GM12878 (cell line): ENCODE data around the gene TNFAIP1. TPM values are rescaled to one million over a fixed set of nuclear protein-coding genes. Genes with fewer than 3 reads are reported as not detected.
A peak's percentile ranks its signal among the peaks of the same experiment; 100 is the strongest.

Experiments used
- CREM ChIP-seq: IDR thresholded peaks from 2 replicates; pipeline ENCODE4 v1.6.1; 2014; ENCODE audit warnings: antibody characterized with exemption, low read depth
- EGR1 ChIP-seq, 2 experiments: IDR thresholded peaks; 1 replicate in 1 of 2; 2 replicates in 1 of 2; pipeline ENCODE4 v1.6.1; 2011 to 2012; ENCODE audit warnings: low read depth in 2 of 2, low read length in 2 of 2, borderline replicate concordance in 1 of 2, mild to moderate bottlenecking in 1 of 2, moderate library complexity in 1 of 2
- IKZF2 ChIP-seq, 2 experiments: fragments of 450-650 bp; IDR thresholded peaks; 2 replicates each; pipeline ENCODE4 v1.6.1; 2017; ENCODE audit warnings: mild to moderate bottlenecking in 2 of 2, moderate library complexity in 2 of 2
- MYB ChIP-seq: fragments of 150-350 bp; IDR thresholded peaks from 2 replicates; pipeline ENCODE4 v1.6.1; 2014; ENCODE audit warnings: mild to moderate bottlenecking, low read depth, low read length, borderline replicate concordance
- NFXL1 ChIP-seq: fragments of 450-650 bp; IDR thresholded peaks from 2 replicates; pipeline ENCODE4 v1.6.1; 2017; ENCODE audit warnings: antibody characterized with exemption, mild to moderate bottlenecking, borderline replicate concordance
- SUPT20H ChIP-seq: IDR thresholded peaks from 2 replicates; pipeline ENCODE4 v1.6.1; 2011; ENCODE audit warnings: low read depth, mild to moderate bottlenecking, low read length, moderate library complexity, borderline replicate concordance; ENCODE audit not compliant: control insufficient read depth
- ZNF24 ChIP-seq: fragments of 450-650 bp; IDR thresholded peaks from 2 replicates; pipeline ENCODE4 v1.6.1; 2017; ENCODE audit warnings: antibody characterized with exemption, mild to moderate bottlenecking
- polyA plus RNA-seq, 11 experiments: library from polyadenylated mRNA; depleted of rRNA in 4 of 11; unstranded in 6 of 11; stranded (reverse) in 5 of 11; fragments of >200 nt; fragmentation: Nextera tagmentation in 4 of 11; fragmentation: Illumina TruSeq in 1 of 11; extraction: Ambion mirVana in 4 of 11; extraction: Trizol in 1 of 11; gene quantifications; 1 replicate in 1 of 11; 2 replicates in 10 of 11; pipeline versions ENCODE4 v1.2.1 to v1.2.3, GENCODE V29; 2011 to 2016; ENCODE audit warnings: inconsistent platforms in 2 of 11, missing spikeins in 2 of 11, low read depth in 1 of 11
- total RNA-seq, 4 experiments: library from RNA; depleted of rRNA in 3 of 4; stranded (reverse); fragments of >200 nt in 3 of 4; fragmentation: Illumina TruSeq in 1 of 4; extraction: Trizol in 1 of 4; gene quantifications; 2 replicates each; pipeline versions ENCODE4 v1.2.1 to v1.2.3, GENCODE V29; 2013 to 2021
- TF ChIP-seq, protein P1 (sequence below): fragments of 450-650 bp; IDR thresholded peaks from 2 replicates; pipeline ENCODE4 v1.6.1; 2014; ENCODE audit warnings: mild to moderate bottlenecking
- TF ChIP-seq, protein P2 (sequence below): fragments of 450-650 bp; formaldehyde crosslinking; IDR thresholded peaks from 2 replicates; pipeline ENCODE4 v1.4.0; 2020; ENCODE audit warnings: mild to moderate bottlenecking, moderate library complexity

TNFAIP1 gene
- total and polyA plus RNA-seq, 10 of the 15 experiments (the other 5 are each of a cell fraction or from before 2014, with no cell fraction given) = 1.8 to 16.9 (median 11.7) TPM

DNA sequence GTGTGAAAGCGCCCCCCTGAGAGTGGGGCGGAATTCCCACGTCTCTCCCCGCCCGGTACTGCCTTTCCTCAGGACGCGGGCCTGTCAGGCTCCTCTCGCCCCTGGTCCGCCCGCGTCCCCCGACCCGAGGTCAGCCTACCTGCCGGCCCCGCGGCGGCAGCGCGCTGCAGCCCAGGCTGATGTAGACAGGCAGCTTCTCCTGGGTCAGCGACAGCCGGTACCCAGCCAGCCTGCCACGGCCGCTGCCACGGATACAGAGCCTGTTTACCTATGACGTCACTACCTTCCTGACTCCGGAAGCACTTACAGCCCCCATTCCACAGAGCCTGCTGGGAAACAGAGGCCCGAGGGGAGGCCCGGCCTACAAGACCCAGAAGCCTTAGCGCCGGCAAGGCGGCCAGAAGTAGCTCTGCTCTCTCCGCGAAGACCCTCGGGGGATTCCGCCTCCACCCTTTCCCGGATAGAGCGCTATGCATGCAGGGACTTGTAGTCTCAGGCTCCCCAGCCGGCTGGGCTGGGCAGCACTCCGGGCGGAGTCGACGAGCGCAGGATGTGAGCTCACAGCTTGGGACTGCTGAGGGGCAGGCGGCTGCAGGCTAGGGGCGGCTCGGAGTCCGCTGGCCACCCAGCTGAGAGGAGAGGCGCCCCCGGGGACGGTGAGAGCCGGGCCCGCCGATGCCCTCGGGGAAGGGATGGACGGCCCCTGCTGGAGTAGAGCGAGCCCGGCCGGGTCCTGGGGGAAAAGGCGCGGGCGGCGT lies at the start of gene TNFAIP1, which contains the start of gene IFT20 (continued):
- no peak for TF ChIP-seq SUPT20H
- no peak for TF ChIP-seq ZNF24
- TF ChIP-seq, protein P1, sequence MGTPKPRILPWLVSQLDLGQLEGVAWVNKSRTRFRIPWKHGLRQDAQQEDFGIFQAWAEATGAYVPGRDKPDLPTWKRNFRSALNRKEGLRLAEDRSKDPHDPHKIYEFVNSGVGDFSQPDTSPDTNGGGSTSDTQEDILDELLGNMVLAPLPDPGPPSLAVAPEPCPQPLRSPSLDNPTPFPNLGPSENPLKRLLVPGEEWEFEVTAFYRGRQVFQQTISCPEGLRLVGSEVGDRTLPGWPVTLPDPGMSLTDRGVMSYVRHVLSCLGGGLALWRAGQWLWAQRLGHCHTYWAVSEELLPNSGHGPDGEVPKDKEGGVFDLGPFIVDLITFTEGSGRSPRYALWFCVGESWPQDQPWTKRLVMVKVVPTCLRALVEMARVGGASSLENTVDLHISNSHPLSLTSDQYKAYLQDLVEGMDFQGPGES = peak; percentile 6; the same call in 1 of the 2 replicates
- TF ChIP-seq, protein P2, sequence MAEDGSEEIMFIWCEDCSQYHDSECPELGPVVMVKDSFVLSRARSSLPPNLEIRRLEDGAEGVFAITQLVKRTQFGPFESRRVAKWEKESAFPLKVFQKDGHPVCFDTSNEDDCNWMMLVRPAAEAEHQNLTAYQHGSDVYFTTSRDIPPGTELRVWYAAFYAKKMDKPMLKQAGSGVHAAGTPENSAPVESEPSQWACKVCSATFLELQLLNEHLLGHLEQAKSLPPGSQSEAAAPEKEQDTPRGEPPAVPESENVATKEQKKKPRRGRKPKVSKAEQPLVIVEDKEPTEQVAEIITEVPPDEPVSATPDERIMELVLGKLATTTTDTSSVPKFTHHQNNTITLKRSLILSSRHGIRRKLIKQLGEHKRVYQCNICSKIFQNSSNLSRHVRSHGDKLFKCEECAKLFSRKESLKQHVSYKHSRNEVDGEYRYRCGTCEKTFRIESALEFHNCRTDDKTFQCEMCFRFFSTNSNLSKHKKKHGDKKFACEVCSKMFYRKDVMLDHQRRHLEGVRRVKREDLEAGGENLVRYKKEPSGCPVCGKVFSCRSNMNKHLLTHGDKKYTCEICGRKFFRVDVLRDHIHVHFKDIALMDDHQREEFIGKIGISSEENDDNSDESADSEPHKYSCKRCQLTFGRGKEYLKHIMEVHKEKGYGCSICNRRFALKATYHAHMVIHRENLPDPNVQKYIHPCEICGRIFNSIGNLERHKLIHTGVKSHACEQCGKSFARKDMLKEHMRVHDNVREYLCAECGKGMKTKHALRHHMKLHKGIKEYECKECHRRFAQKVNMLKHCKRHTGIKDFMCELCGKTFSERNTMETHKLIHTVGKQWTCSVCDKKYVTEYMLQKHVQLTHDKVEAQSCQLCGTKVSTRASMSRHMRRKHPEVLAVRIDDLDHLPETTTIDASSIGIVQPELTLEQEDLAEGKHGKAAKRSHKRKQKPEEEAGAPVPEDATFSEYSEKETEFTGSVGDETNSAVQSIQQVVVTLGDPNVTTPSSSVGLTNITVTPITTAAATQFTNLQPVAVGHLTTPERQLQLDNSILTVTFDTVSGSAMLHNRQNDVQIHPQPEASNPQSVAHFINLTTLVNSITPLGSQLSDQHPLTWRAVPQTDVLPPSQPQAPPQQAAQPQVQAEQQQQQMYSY (CRISPR knock-in tag) = peak; percentile 90
- TF ChIP-seq MYB = no peak
- TF ChIP-seq CREM = peak; percentile 99
- TF ChIP-seq NFXL1 = no peak
- TF ChIP-seq EGR1 (IDR thresholded peaks at IDR 0.05; ENCODE audit: borderline replicate concordance in 1 of 2, low read depth in 2 of 2, low read length in 2 of 2) = peak; percentile 46 to 87
- no peak for TF ChIP-seq IKZF2 (IDR thresholded peaks at IDR 0.05)
